ENCODE measurements around the gene MRPL49. TPM values are rescaled to one million over a fixed set of nuclear protein-coding genes. Genes with fewer than 3 reads are reported as not detected.

MRPL49 gene
- total RNA-seq, 1 experiment from 2014 or later, result 73.4 TPM

GRCh38 chr11:65117206-65118096 is 4.7 kb upstream of the MRPL49 start, which contains the start of gene ZNHIT2:
Gene ZNHIT2, minus strand, starts transcription at chr11:65117701. Its CDS starts 48 bp downstream, at chr11:65117653.
- H3K18ac ChIP-seq (ENCODE audit: insufficient read length, low read depth, low read length), result peak within 1 kb of the TSS; percentile 88
- H3K23ac ChIP-seq (ENCODE audit: insufficient read length, low read depth, low read length), result no peak within 1 kb of the TSS
- H4K5ac ChIP-seq (ENCODE audit: insufficient read length, low read depth, low read length), result no peak within 1 kb of the TSS
- no peak within 1 kb of the TSS for H2BK5ac ChIP-seq (ENCODE audit: insufficient read length, low read length)
- Mint-ChIP-seq H3K4me3 (peak within 1 kb of the TSS; percentile 84 to 89), H3K27ac (peak within 1 kb of the TSS; percentile 92 to 98 (median 96)), H3K9me3 (no peaks in the 10 kb centered on the region), H3K36me3 (ENCODE audit: insufficient read depth in 1 of 3, low read depth in 3 of 3) (peaks cover 32 to 67% (median 65%) of the 10 kb centered on the region in 3 experiments), H3K4me1 (peaks cover 14 to 26% of the 10 kb centered on the region in 2 experiments), H3K27me3 (ENCODE audit: low read depth) (peaks cover 1% of the 10 kb centered on the region; the same call in 1 of the 2 replicates)
- no peak within 1 kb of the TSS for H2BK12ac ChIP-seq (ENCODE audit: insufficient read length, low read depth, low read length)
- H3K27ac ChIP-seq (ENCODE audit: insufficient read length, low read depth, low read length), result no peak within 1 kb of the TSS
- peaks cover 6% of the 10 kb centered on the region; the same call in 1 of the 2 replicates for H3K79me2 ChIP-seq (ENCODE audit: insufficient read depth, low read length)
- no CpG with 5 or more reads among the region's 89 CpGs for WGBS (ENCODE audit: extremely low coverage, insufficient read length, low lambda C conversion rate)
- H3K79me1 ChIP-seq (ENCODE audit: insufficient read depth, low read depth, low read length, poor library complexity, severe bottlenecking), result no peaks in the 10 kb centered on the region
- peak within 1 kb of the TSS; percentile 91 for H3K14ac ChIP-seq (ENCODE audit: insufficient read depth, low read length)
- H3K4ac ChIP-seq (ENCODE audit: low read depth, low read length), result no peak within 1 kb of the TSS; the same call in 1 of the 2 replicates
- peak; percentile 96 for TF ChIP-seq CTCF (conservative IDR thresholded peaks at IDR 0.05)
- no peaks in the 10 kb centered on the region for H4K20me1 ChIP-seq (ENCODE audit: control insufficient read depth, insufficient read depth, insufficient read length)
- H4K91ac ChIP-seq (ENCODE audit: insufficient read length, low read depth, low read length), result no peak within 1 kb of the TSS
- H2BK120ac ChIP-seq (ENCODE audit: low read depth, low read length, poor library complexity, severe bottlenecking), result no peak within 1 kb of the TSS
- no peak within 1 kb of the TSS for H3K56ac ChIP-seq (ENCODE audit: insufficient read length, low read depth, low read length)
- peak within 1 kb of the TSS; percentile 82 for H3K9ac ChIP-seq (ENCODE audit: extremely low read depth, insufficient read length, low read length)
- H3K23me2 ChIP-seq (ENCODE audit: insufficient read length, low read depth, low read length, poor library complexity, severe bottlenecking), result peaks cover 21% of the 10 kb centered on the region
- no peak within 1 kb of the TSS for H3T11ph ChIP-seq (ENCODE audit: low read length)
- peak within 1 kb of the TSS; percentile 74 for H3K4me2 ChIP-seq (ENCODE audit: insufficient read depth, insufficient read length, low read length)
- H2BK20ac ChIP-seq (ENCODE audit: low read depth, low read length, poor library complexity, severe bottlenecking), result no peak within 1 kb of the TSS
- no peak within 1 kb of the TSS for H2AK5ac ChIP-seq (ENCODE audit: insufficient read length, low read length)
- no peak within 1 kb of the TSS for H2AFZ ChIP-seq (ENCODE audit: low read length)
- peak; percentile 99 for DNase-seq
- no peaks in the 10 kb centered on the region for H3K9me3 ChIP-seq (ENCODE audit: control insufficient read depth, low read depth, low read length)
- H3K27me3 ChIP-seq (ENCODE audit: insufficient read depth, low read length), result no peaks in the 10 kb centered on the region
- no peaks in the 10 kb centered on the region for H3K4me1 ChIP-seq (ENCODE audit: insufficient read depth, low read length)
- no peak within 1 kb of the TSS for H2BK15ac ChIP-seq (ENCODE audit: low read depth, low read length)
- H4K8ac ChIP-seq (replicated peaks; ENCODE audit: insufficient read length, low read depth, low read length), result no peak within 1 kb of the TSS
